Fibroblast of villous mesenchyme (primary cell): ENCODE data around the gene HOXB3. TPM values are rescaled to one million over a fixed set of nuclear protein-coding genes. Genes with fewer than 3 reads are reported as not detected.

ENCODE experiments used
- DNase-seq: peaks from one replicate; pipeline ENCODE4 v3.0.0-alpha.2; 2010; ENCODE audit warnings: low read depth
- H3K4me3 ChIP-seq: 2 replicates; pipeline ENCODE4 v1.5.1; 2011; ENCODE audit warnings: low read depth, mild to moderate bottlenecking, low read length
- CTCF ChIP-seq: IDR thresholded peaks from 2 replicates; pipeline ENCODE4 v1.5.1; 2012; ENCODE audit warnings: low read depth, mild to moderate bottlenecking, low read length; ENCODE audit not compliant: insufficient read depth
- total RNA-seq: library from RNA; depleted of rRNA; stranded (reverse); fragments of >200 nt; gene quantifications from 2 replicates; pipeline ENCODE4 v1.2.3, GENCODE V29; 2012

HOXB3 gene
- total RNA-seq, 1 donor = 4.3 TPM

DNA sequence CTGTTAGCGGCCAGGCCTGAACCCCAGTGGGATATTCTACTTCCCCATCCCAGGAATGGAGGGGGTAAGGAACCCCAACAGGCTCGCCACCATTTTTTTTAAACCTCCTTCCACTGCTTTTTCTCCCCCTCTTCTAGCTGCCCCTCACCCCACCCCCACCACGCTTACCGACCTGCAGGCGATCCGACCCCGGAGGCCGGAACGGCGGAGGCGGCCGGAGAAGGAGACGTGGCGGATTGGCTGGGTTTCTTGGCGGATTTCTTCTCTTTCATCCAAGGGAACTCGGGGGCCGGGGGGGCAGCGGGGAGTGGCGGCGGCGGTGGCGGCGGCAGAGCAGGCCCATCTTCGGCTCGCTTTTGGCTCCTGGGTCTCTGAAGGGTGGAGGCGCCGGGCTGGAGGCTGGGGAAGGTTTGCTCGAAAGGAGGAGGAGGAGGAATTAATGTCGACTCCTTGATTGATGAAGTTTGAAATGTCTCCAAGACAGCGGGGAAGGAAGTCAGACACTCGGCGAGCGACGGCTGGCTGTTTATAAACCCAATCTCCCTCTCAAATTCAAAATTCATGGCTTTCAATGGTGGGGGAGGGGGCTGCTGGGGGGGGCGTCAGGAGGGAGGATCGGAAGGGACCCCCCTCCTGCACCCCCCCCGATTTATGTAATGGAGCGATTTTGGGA lies 45.6 kb downstream of the HOXB3 start:
- DNase-seq = peak; percentile 82
- peak overlapping the region; percentile 72 for H3K4me3 ChIP-seq
- no peak for TF ChIP-seq CTCF

DNA sequence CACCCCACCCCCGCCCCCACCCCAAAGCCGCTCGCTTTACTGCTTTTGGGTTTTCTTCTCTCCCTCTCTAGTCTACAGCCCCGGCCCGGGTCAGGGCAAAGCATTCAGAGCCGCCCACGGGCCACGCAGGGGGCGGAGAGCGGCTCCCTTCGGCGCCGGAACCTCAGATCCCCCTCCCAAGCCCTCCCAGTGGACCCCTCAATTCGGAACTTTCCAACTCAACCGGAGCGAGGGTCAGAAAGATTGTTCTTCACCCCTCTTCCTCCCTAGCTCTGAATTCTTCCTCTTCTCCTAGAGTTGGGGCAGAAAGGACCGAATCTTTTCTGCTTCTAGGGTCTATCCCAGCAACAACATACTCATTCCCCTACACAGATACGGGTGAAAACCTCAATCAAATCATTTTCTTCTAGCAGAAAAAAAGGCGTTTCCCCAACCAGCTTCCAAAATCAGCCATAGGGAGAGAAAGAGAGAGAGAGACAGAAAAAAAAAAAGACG lies 46.1 kb downstream of the HOXB3 start:
- no peak for TF ChIP-seq CTCF
- no peak for DNase-seq
- H3K4me3 ChIP-seq = peak overlapping the region; percentile 72

- no peak for TF ChIP-seq CTCF
- peak overlapping the region; percentile 72 for H3K4me3 ChIP-seq
- peak; percentile 65 for DNase-seq
These were observed 46.8 kb downstream of the HOXB3 start for GRCh38 chr17:48543107-48543853.

DNA sequence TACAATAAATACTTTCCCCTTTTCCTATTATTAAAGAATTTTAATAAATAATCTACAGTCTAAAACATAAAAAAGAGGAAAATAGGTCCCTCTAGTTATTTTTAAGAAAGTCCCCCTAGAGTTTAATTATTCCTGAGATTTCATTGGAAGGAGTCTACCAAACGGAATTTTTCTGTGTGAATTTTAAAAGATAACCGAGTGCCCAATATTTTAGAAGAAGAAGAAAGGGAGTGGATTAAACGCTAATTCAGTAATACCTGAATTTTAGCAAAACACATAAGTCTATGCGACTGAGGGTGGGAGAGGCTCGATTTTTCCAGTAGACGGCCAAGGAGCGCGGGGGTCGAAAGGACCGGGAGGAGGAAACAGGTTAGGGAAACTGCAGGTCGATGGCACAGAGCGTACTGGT lies 47.3 kb downstream of the HOXB3 start:
- DNase-seq = no peak
- peak; percentile 1 for TF ChIP-seq CTCF
- peak overlapping the region; percentile 72 for H3K4me3 ChIP-seq

- TF ChIP-seq CTCF = no peak
- H3K4me3 ChIP-seq = peak overlapping the region; percentile 72
- peak; percentile 43 for DNase-seq
These were observed 47.9 kb downstream of the HOXB3 start for GRCh38 chr17:48542114-48542656.

DNA sequence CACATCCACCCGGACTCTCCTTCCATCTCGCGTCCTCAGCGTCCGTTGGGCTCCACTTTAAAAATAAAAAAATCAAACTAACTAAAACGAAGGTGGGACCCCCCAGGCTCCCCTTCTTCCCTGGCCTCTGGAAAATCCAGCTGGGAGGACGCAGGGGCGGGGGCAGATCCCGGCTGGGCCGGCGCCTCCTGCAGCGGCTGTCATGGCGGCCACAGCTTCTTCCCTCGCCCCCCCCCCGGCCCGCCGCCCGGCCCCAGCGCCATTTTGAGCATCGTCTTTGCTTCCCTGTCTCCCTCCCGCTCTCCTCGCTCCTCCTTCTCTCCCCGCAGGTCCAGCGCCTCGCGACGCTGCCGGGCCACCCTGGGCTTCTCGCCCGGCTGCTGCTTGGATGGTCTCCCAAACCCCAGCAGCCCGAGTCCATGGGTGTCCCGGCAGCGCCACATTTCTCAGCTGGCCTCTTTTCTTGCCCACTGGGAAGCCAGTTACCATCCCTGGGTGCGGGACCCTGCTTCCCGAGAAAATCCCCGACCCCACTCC lies 48.4 kb downstream of the HOXB3 start:
- peak; percentile 42 for DNase-seq

More for the DNA sequence above, 48.4 kb downstream of the HOXB3 start:
- no peak for TF ChIP-seq CTCF
- peak overlapping the region; percentile 72 for H3K4me3 ChIP-seq
